ENCODE data around the gene COL27A1.

COL27A1 gene

GRCh38 chr9:114149181-114149580 lies 6.2 kb upstream of the COL27A1 start:
- DNase-seq (ENCODE audit: low read depth), result no peak

- DNase-seq (ENCODE audit: low read depth), result no peak
These were observed 5.5 kb upstream of the COL27A1 start for GRCh38 chr9:114149765-114150340.

GRCh38 chr9:114150608-114151007 lies 4.7 kb upstream of the COL27A1 start:
- no peak for DNase-seq (ENCODE audit: low read depth)

- no peak for DNase-seq (ENCODE audit: low read depth)
These were observed 3.8 kb upstream of the COL27A1 start for GRCh38 chr9:114151426-114151956.

GRCh38 chr9:114153761-114154599 lies 1.4 kb upstream of the COL27A1 start:
- DNase-seq (ENCODE audit: low read depth), result no peak

GRCh38 chr9:114154600-114155102 lies 686 bp upstream of the COL27A1 start:
- DNase-seq (ENCODE audit: low read depth), result no peak

GRCh38 chr9:114155995-114156656 lies 789 bp downstream of the COL27A1 start:
- no peak for DNase-seq (ENCODE audit: low read depth)

- peak; percentile 86 for DNase-seq (ENCODE audit: low read depth)
These were observed 1.5 kb downstream of the COL27A1 start for GRCh38 chr9:114156657-114157421.

GRCh38 chr9:114157516-114158176 lies 2.3 kb downstream of the COL27A1 start:
- DNase-seq (ENCODE audit: low read depth), result no peak

GRCh38 chr9:114158482-114159130 lies 3.3 kb downstream of the COL27A1 start:
- DNase-seq (ENCODE audit: low read depth), result no peak

- no peak for DNase-seq (ENCODE audit: low read depth)
These were observed 4.4 kb downstream of the COL27A1 start for GRCh38 chr9:114159691-114160090.

- DNase-seq (ENCODE audit: low read depth), result no peak
These were observed 6.2 kb downstream of the COL27A1 start for GRCh38 chr9:114161513-114161912.

- DNase-seq (ENCODE audit: low read depth), result peak; percentile 79
These were observed 8.2 kb downstream of the COL27A1 start for GRCh38 chr9:114163517-114163951.

- DNase-seq (ENCODE audit: low read depth), result no peak
These were observed 9.0 kb downstream of the COL27A1 start for GRCh38 chr9:114164191-114164794.

GRCh38 chr9:114165407-114166102 lies 10.2 kb downstream of the COL27A1 start:
- DNase-seq (ENCODE audit: low read depth), result no peak

GRCh38 chr9:114166103-114166470 lies 10.8 kb downstream of the COL27A1 start:
- no peak for DNase-seq (ENCODE audit: low read depth)

GRCh38 chr9:114166614-114167572 lies 11.6 kb downstream of the COL27A1 start:
- DNase-seq (ENCODE audit: low read depth), result peak; percentile 13

GRCh38 chr9:114167591-114168091 lies 12.3 kb downstream of the COL27A1 start:
- no peak for DNase-seq (ENCODE audit: low read depth)
